Measurements from ENCODE around the gene NADK. TPM values are rescaled to one million over a fixed set of nuclear protein-coding genes. Genes with fewer than 3 reads are reported as not detected.

NADK gene
- 10 to 100 TPM; 39.0 to 90.2 TPM for total RNA-seq

GRCh38 chr1:1777950-1778662, at the start of gene NADK:
Gene NADK, minus strand, starts transcription at chr1:1778470. Its CDS starts 13,064 bp downstream, at chr1:1765406.
- peaks cover 39% of the 10 kb centered on the region for H3K4me1 Mint-ChIP-seq
- peaks cover 25% of the 10 kb centered on the region for H3K36me3 Mint-ChIP-seq (ENCODE audit: low read depth)
- ATAC-seq (replicated peaks) = peak; percentile 62
- H3K4me3 Mint-ChIP-seq = peak within 1 kb of the TSS; percentile 86
- H3K9me3 Mint-ChIP-seq = no peaks in the 10 kb centered on the region
- H3K27ac Mint-ChIP-seq = peak within 1 kb of the TSS; percentile 92
- H3K27me3 Mint-ChIP-seq = no peaks in the 10 kb centered on the region

GRCh38 chr1:1827089-1827848, 49.0 kb upstream of the NADK start:
- no peak for ATAC-seq (replicated peaks)
- H3K4me1 Mint-ChIP-seq = peaks cover 26% of the 10 kb centered on the region
- H3K27me3 Mint-ChIP-seq = no peaks in the 10 kb centered on the region
- H3K27ac Mint-ChIP-seq = no peak overlapping the region
- no peak overlapping the region for H3K4me3 Mint-ChIP-seq
- H3K36me3 Mint-ChIP-seq (ENCODE audit: low read depth) = peaks cover 74% of the 10 kb centered on the region
- H3K9me3 Mint-ChIP-seq = no peaks in the 10 kb centered on the region

- no peak overlapping the region for H3K4me3 Mint-ChIP-seq
- peak overlapping the region; percentile 34 for H3K27ac Mint-ChIP-seq
- no peak for ATAC-seq (replicated peaks)
- H3K27me3 Mint-ChIP-seq = no peaks in the 10 kb centered on the region
- H3K4me1 Mint-ChIP-seq = peaks cover 23% of the 10 kb centered on the region
- H3K9me3 Mint-ChIP-seq = no peaks in the 10 kb centered on the region
- H3K36me3 Mint-ChIP-seq (ENCODE audit: low read depth) = peaks cover 73% of the 10 kb centered on the region
These were observed 48.3 kb upstream of the NADK start for GRCh38 chr1:1826356-1827088.

GRCh38 chr1:1825217-1825616, 46.9 kb upstream of the NADK start:
- peaks cover 23% of the 10 kb centered on the region for H3K4me1 Mint-ChIP-seq
- H3K4me3 Mint-ChIP-seq = peak overlapping the region; percentile 38
- peak overlapping the region; percentile 66 for H3K27ac Mint-ChIP-seq
- H3K36me3 Mint-ChIP-seq (ENCODE audit: low read depth) = peaks cover 74% of the 10 kb centered on the region
- ATAC-seq (replicated peaks) = peak; percentile 77
- no peaks in the 10 kb centered on the region for H3K9me3 Mint-ChIP-seq
- H3K27me3 Mint-ChIP-seq = no peaks in the 10 kb centered on the region

GRCh38 chr1:1819762-1820161, 41.5 kb upstream of the NADK start:
- Mint-ChIP-seq H3K9me3 (no peaks in the 10 kb centered on the region), H3K27me3 (no peaks in the 10 kb centered on the region), H3K4me3 (no peak overlapping the region), H3K27ac (no peak overlapping the region), H3K36me3 (ENCODE audit: low read depth) (peaks cover 76% of the 10 kb centered on the region), H3K4me1 (peaks cover 6% of the 10 kb centered on the region)
- no peak for ATAC-seq (replicated peaks)

GRCh38 chr1:1817221-1817620, 39.0 kb upstream of the NADK start:
- H3K36me3 Mint-ChIP-seq (ENCODE audit: low read depth) = peaks cover 83% of the 10 kb centered on the region
- no peaks in the 10 kb centered on the region for H3K27me3 Mint-ChIP-seq
- H3K4me3 Mint-ChIP-seq = no peak overlapping the region
- ATAC-seq (replicated peaks) = no peak
- H3K27ac Mint-ChIP-seq = no peak overlapping the region
- no peaks in the 10 kb centered on the region for H3K9me3 Mint-ChIP-seq
- peaks cover 5% of the 10 kb centered on the region for H3K4me1 Mint-ChIP-seq

GRCh38 chr1:1815606-1816281, 37.5 kb upstream of the NADK start:
- Mint-ChIP-seq H3K27me3 (no peaks in the 10 kb centered on the region), H3K4me1 (peaks cover 5% of the 10 kb centered on the region), H3K36me3 (ENCODE audit: low read depth) (peaks cover 82% of the 10 kb centered on the region), H3K27ac (peak overlapping the region; percentile 44), H3K4me3 (no peak overlapping the region), H3K9me3 (no peaks in the 10 kb centered on the region)
- no peak for ATAC-seq (replicated peaks)

- no peak overlapping the region for H3K4me3 Mint-ChIP-seq
- peaks cover 82% of the 10 kb centered on the region for H3K36me3 Mint-ChIP-seq (ENCODE audit: low read depth)
- H3K4me1 Mint-ChIP-seq = no peaks in the 10 kb centered on the region
- H3K27ac Mint-ChIP-seq = no peak overlapping the region
- no peaks in the 10 kb centered on the region for H3K9me3 Mint-ChIP-seq
- no peaks in the 10 kb centered on the region for H3K27me3 Mint-ChIP-seq
- no peak for ATAC-seq (replicated peaks)
These were observed 31.2 kb upstream of the NADK start for GRCh38 chr1:1809489-1809888.

GRCh38 chr1:1808206-1808605, 29.9 kb upstream of the NADK start:
- Mint-ChIP-seq H3K9me3 (no peaks in the 10 kb centered on the region), H3K27ac (no peak overlapping the region), H3K27me3 (no peaks in the 10 kb centered on the region), H3K4me3 (no peak overlapping the region), H3K4me1 (no peaks in the 10 kb centered on the region), H3K36me3 (ENCODE audit: low read depth) (peaks cover 79% of the 10 kb centered on the region)
- ATAC-seq (replicated peaks) = no peak

- no peaks in the 10 kb centered on the region for H3K27me3 Mint-ChIP-seq
- peaks cover 79% of the 10 kb centered on the region for H3K36me3 Mint-ChIP-seq (ENCODE audit: low read depth)
- no peak overlapping the region for H3K4me3 Mint-ChIP-seq
- no peak overlapping the region for H3K27ac Mint-ChIP-seq
- peaks cover 2% of the 10 kb centered on the region for H3K4me1 Mint-ChIP-seq
- ATAC-seq (replicated peaks) = peak; percentile 61
- H3K9me3 Mint-ChIP-seq = no peaks in the 10 kb centered on the region
These were observed 28.6 kb upstream of the NADK start for GRCh38 chr1:1806890-1807289.

- H3K27me3 Mint-ChIP-seq = no peaks in the 10 kb centered on the region
- no peak overlapping the region for H3K4me3 Mint-ChIP-seq
- no peaks in the 10 kb centered on the region for H3K9me3 Mint-ChIP-seq
- ATAC-seq (replicated peaks) = no peak
- peaks cover 94% of the 10 kb centered on the region for H3K36me3 Mint-ChIP-seq (ENCODE audit: low read depth)
- H3K27ac Mint-ChIP-seq = no peak overlapping the region
- H3K4me1 Mint-ChIP-seq = peaks cover 7% of the 10 kb centered on the region
These were observed 26.0 kb upstream of the NADK start for GRCh38 chr1:1804301-1804700.

GRCh38 chr1:1802871-1803270, 24.6 kb upstream of the NADK start:
- Mint-ChIP-seq H3K4me1 (peaks cover 7% of the 10 kb centered on the region), H3K9me3 (no peaks in the 10 kb centered on the region), H3K36me3 (ENCODE audit: low read depth) (peaks cover 97% of the 10 kb centered on the region), H3K27ac (peak overlapping the region; percentile 26), H3K27me3 (no peaks in the 10 kb centered on the region), H3K4me3 (no peak overlapping the region)
- ATAC-seq (replicated peaks) = no peak

- peaks cover 7% of the 10 kb centered on the region for H3K4me1 Mint-ChIP-seq
- no peaks in the 10 kb centered on the region for H3K9me3 Mint-ChIP-seq
- no peak for ATAC-seq (replicated peaks)
- peak overlapping the region; percentile 46 for H3K27ac Mint-ChIP-seq
- H3K27me3 Mint-ChIP-seq = no peaks in the 10 kb centered on the region
- peaks cover 96% of the 10 kb centered on the region for H3K36me3 Mint-ChIP-seq (ENCODE audit: low read depth)
- H3K4me3 Mint-ChIP-seq = no peak overlapping the region
These were observed 21.4 kb upstream of the NADK start for GRCh38 chr1:1799716-1800115.

GRCh38 chr1:1797731-1798341, 19.6 kb upstream of the NADK start:
- Mint-ChIP-seq H3K36me3 (ENCODE audit: low read depth) (peaks cover 99% of the 10 kb centered on the region), H3K27ac (peak overlapping the region; percentile 15), H3K9me3 (no peaks in the 10 kb centered on the region), H3K4me3 (no peak overlapping the region), H3K27me3 (no peaks in the 10 kb centered on the region), H3K4me1 (peaks cover 7% of the 10 kb centered on the region)
- ATAC-seq (replicated peaks) = no peak

Measured in activated T-helper 17 cell treated with anti-CD3 and anti-CD28 coated beads, Interleukin-2, amount 50 U/mL, for 72 hours (primary cell).